HEK293 (cell line): ENCODE data around the gene RPL36AL.
A peak's percentile ranks its signal among the peaks of the same experiment; 100 is the strongest.

Experiments
- BCL11B ChIP-seq: fragments of 450-650 bp; formaldehyde crosslinking; IDR thresholded peaks from 2 replicates; pipeline ENCODE4 v1.5.1; 2016; ENCODE audit warnings: low read depth, missing biosample characterization, missing genetic modification characterization
- EGR2 ChIP-seq: fragments of 450-650 bp; formaldehyde crosslinking; IDR thresholded peaks from 2 replicates; pipeline ENCODE4 v1.5.1; 2016; ENCODE audit warnings: low read depth, missing biosample characterization, missing genetic modification characterization
- GLIS1 ChIP-seq: fragments of 450-650 bp; formaldehyde crosslinking; IDR thresholded peaks from 2 replicates; pipeline ENCODE4 v1.5.1; 2016; ENCODE audit warnings: missing biosample characterization, missing genetic modification characterization
- HOXA7 ChIP-seq: sonication (generic); formaldehyde crosslinking; IDR thresholded peaks from 2 replicates; pipeline ENCODE4 v1.8.1; 2022; ENCODE audit warnings: missing genetic modification reagents, borderline replicate concordance
- MYNN ChIP-seq: fragments of 450-650 bp; formaldehyde crosslinking; IDR thresholded peaks from 2 replicates; pipeline ENCODE4 v1.5.1; 2016; ENCODE audit warnings: missing biosample characterization, missing genetic modification characterization, borderline replicate concordance
- SCRT2 ChIP-seq: fragments of 450-650 bp; formaldehyde crosslinking; IDR thresholded peaks from 2 replicates; pipeline ENCODE4 v1.5.1; 2016; ENCODE audit warnings: missing biosample characterization, missing genetic modification characterization
- TRIM28 ChIP-seq: IDR thresholded peaks from 2 replicates; pipeline ENCODE4 v1.6.1; 2011; ENCODE audit warnings: low read length, control low read depth, borderline replicate concordance
- ZBTB20 ChIP-seq: fragments of 450-650 bp; formaldehyde crosslinking; IDR thresholded peaks from 2 replicates; pipeline ENCODE4 v1.5.1; 2016; ENCODE audit warnings: missing biosample characterization, missing genetic modification characterization
- ZFP3 ChIP-seq: fragments of 450-650 bp; formaldehyde crosslinking; IDR thresholded peaks from 2 replicates; pipeline ENCODE4 v1.5.1; 2016; ENCODE audit warnings: low read depth, missing biosample characterization, missing genetic modification characterization
- ZFP69B ChIP-seq: fragments of 450-650 bp; formaldehyde crosslinking; IDR thresholded peaks from 2 replicates; pipeline ENCODE4 v1.5.1; 2016; ENCODE audit warnings: missing biosample characterization, missing genetic modification characterization
- ZNF112 ChIP-seq: fragments of 450-650 bp; formaldehyde crosslinking; IDR thresholded peaks from 2 replicates; pipeline ENCODE4 v1.5.0; 2017; ENCODE audit warnings: missing biosample characterization, missing genetic modification characterization
- ZNF169 ChIP-seq: fragments of 450-650 bp; formaldehyde crosslinking; IDR thresholded peaks from 2 replicates; pipeline ENCODE4 v1.5.1; 2016; ENCODE audit warnings: missing biosample characterization, missing genetic modification characterization
- ZNF214 ChIP-seq: fragments of 450-650 bp; formaldehyde crosslinking; IDR thresholded peaks from 2 replicates; pipeline ENCODE4 v1.5.1; 2017; ENCODE audit warnings: missing biosample characterization, mild to moderate bottlenecking, missing genetic modification characterization, borderline replicate concordance
- ZNF24 ChIP-seq: fragments of 450-650 bp; formaldehyde crosslinking; IDR thresholded peaks from 2 replicates; pipeline ENCODE4 v1.5.1; 2016; ENCODE audit warnings: missing biosample characterization, missing genetic modification characterization
- ZNF248 ChIP-seq: fragments of 450-650 bp; formaldehyde crosslinking; IDR thresholded peaks from 2 replicates; pipeline ENCODE4 v1.5.1; 2017; ENCODE audit warnings: missing biosample characterization, missing genetic modification characterization
- ZNF324 ChIP-seq: fragments of 450-650 bp; formaldehyde crosslinking; IDR thresholded peaks from 2 replicates; pipeline ENCODE4 v1.5.1; 2016; ENCODE audit warnings: missing biosample characterization, missing genetic modification characterization
- ZNF354C ChIP-seq: fragments of 450-650 bp; formaldehyde crosslinking; IDR thresholded peaks from 2 replicates; pipeline ENCODE4 v1.5.1; 2016; ENCODE audit warnings: missing biosample characterization, missing genetic modification characterization, low read depth, borderline replicate concordance
- ZNF529 ChIP-seq: fragments of 450-650 bp; formaldehyde crosslinking; IDR thresholded peaks from 2 replicates; pipeline ENCODE4 v1.5.1; 2017; ENCODE audit warnings: missing genetic modification characterization, missing biosample characterization; ENCODE audit not compliant: insufficient replicate concordance
- ZNF596 ChIP-seq: fragments of 450-650 bp; IDR thresholded peaks from 2 replicates; pipeline ENCODE4 v1.5.0; 2018; ENCODE audit warnings: missing biosample characterization, mild to moderate bottlenecking, missing genetic modification characterization, moderate library complexity
- ZNF621 ChIP-seq: fragments of 450-650 bp; formaldehyde crosslinking; IDR thresholded peaks from 2 replicates; pipeline ENCODE4 v1.5.1; 2017; ENCODE audit warnings: missing biosample characterization, missing genetic modification characterization
- ZNF664 ChIP-seq: fragments of 450-650 bp; formaldehyde crosslinking; IDR thresholded peaks from 2 replicates; pipeline ENCODE4 v1.5.1; 2016; ENCODE audit warnings: missing biosample characterization, missing genetic modification characterization
- ZNF677 ChIP-seq: fragments of 450-650 bp; IDR thresholded peaks from 2 replicates; pipeline ENCODE4 v1.5.0; 2018; ENCODE audit warnings: missing biosample characterization, mild to moderate bottlenecking, missing genetic modification characterization, moderate library complexity
- ZNF785 ChIP-seq: fragments of 450-650 bp; formaldehyde crosslinking; IDR thresholded peaks from 2 replicates; pipeline ENCODE4 v1.5.1; 2016; ENCODE audit warnings: missing biosample characterization, missing genetic modification characterization
- ZNF837 ChIP-seq: fragments of 450-650 bp; formaldehyde crosslinking; IDR thresholded peaks from 2 replicates; pipeline ENCODE4 v1.5.1; 2016; ENCODE audit warnings: missing biosample characterization, missing genetic modification characterization
- TF ChIP-seq, protein P1 (sequence below): fragments of 450-650 bp; formaldehyde crosslinking; IDR thresholded peaks from 2 replicates; pipeline ENCODE4 v1.5.1; 2017; ENCODE audit warnings: missing biosample characterization, missing genetic modification characterization
- TF ChIP-seq, protein P2 (sequence below): fragments of 450-650 bp; formaldehyde crosslinking; IDR thresholded peaks from 2 replicates; pipeline ENCODE4 v1.5.1; 2016; ENCODE audit warnings: missing biosample characterization, missing genetic modification characterization
- TF ChIP-seq, protein P3 (sequence below): fragments of 450-650 bp; formaldehyde crosslinking; IDR thresholded peaks from 2 replicates; pipeline ENCODE4 v1.5.1; 2016; ENCODE audit warnings: missing biosample characterization, missing genetic modification characterization
- TF ChIP-seq, protein P4 (sequence below): fragments of 450-650 bp; formaldehyde crosslinking; IDR thresholded peaks from 2 replicates; pipeline ENCODE4 v1.5.1; 2016; ENCODE audit warnings: missing biosample characterization, missing genetic modification characterization, low read depth
- TF ChIP-seq, protein P5 (sequence below): fragments of 450-650 bp; IDR thresholded peaks from 2 replicates; pipeline ENCODE4 v1.5.1; 2018; ENCODE audit warnings: missing biosample characterization, missing genetic modification characterization
- TF ChIP-seq, protein P6 (sequence below): fragments of 450-650 bp; formaldehyde crosslinking; IDR thresholded peaks from 2 replicates; pipeline ENCODE4 v1.5.1; 2016; ENCODE audit warnings: missing biosample characterization, missing genetic modification characterization

Gene RPL36AL

DNA sequence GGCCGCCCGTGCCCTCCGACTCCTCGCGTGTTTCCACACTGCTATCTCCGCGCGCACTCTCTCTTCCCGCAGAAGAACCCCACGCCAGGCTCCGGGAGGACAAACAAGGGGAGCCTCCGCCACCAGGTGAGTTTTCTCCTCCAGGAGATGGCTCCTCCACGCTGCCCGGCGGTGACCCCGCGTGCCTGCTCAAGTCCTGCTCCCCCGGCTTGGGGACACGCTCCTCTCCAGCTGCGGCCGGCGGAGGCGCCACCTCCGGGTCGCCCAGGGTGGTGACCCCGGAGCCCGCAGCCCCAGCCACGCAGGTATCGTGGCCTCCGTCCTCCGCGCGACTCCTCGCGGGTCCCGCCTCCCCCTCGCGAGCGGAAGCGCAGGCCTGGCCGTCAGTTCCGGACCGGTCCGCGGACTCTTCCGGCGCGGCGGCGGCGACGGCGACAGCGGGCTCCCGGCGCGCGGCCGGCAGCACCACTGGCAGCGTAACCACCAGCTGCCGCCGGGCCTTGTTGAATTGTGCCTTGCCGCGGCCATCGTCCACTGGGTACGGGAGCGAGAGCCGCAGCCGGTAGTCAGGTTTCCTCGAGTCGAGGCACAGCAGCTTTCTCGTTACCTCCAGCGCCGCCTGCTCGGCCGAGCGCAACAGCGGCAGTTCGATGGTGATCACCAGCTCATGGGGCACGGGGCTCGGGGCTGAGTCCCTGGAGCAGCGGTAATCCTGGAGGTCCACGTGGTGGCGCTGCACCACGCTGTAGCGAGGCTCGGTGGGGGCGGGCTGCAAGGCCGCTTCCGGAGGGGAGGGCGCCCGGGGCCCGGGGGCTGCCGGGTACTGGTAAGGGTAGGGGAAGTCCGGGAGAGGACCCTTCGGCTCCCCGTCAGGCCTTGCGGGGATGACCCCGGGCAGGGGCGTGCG lies 13.5 kb upstream of the RPL36AL start (continued):
- no peak for TF ChIP-seq ZNF529 (tag by site-specific recombination)
- TF ChIP-seq EGR2 (tag by site-specific recombination), result no peak; the same call in none of the 2 replicates
- TF ChIP-seq ZNF785, result no peak
- TF ChIP-seq BCL11B (tag by site-specific recombination), result 0 out of 2 replicates have a peak, but pooled peaks have one; percentile 37
- TF ChIP-seq ZNF354C (tag by site-specific recombination), result no peak
- no peak for TF ChIP-seq TRIM28
- TF ChIP-seq, protein P1, sequence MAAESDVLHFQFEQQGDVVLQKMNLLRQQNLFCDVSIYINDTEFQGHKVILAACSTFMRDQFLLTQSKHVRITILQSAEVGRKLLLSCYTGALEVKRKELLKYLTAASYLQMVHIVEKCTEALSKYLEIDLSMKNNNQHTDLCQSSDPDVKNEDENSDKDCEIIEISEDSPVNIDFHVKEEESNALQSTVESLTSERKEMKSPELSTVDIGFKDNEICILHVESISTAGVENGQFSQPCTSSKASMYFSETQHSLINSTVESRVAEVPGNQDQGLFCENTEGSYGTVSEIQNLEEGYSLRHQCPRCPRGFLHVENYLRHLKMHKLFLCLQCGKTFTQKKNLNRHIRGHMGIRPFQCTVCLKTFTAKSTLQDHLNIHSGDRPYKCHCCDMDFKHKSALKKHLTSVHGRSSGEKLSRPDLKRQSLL (tag by site-specific recombination), result no peak
- no peak for TF ChIP-seq ZNF677 (tag by site-specific recombination)
- TF ChIP-seq, protein P2, sequence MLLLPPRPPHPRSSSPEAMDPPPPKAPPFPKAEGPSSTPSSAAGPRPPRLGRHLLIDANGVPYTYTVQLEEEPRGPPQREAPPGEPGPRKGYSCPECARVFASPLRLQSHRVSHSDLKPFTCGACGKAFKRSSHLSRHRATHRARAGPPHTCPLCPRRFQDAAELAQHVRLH (tag by site-specific recombination), result peak; percentile 75
- TF ChIP-seq ZNF169 (tag by site-specific recombination), result no peak
- no peak for TF ChIP-seq HOXA7
- TF ChIP-seq GLIS1 (tag by site-specific recombination), result peak; percentile 41
- TF ChIP-seq ZNF214 (tag by site-specific recombination), result no peak
- TF ChIP-seq MYNN (tag by site-specific recombination), result no peak
- TF ChIP-seq ZNF664 (tag by site-specific recombination), result no peak
- TF ChIP-seq, protein P3, sequence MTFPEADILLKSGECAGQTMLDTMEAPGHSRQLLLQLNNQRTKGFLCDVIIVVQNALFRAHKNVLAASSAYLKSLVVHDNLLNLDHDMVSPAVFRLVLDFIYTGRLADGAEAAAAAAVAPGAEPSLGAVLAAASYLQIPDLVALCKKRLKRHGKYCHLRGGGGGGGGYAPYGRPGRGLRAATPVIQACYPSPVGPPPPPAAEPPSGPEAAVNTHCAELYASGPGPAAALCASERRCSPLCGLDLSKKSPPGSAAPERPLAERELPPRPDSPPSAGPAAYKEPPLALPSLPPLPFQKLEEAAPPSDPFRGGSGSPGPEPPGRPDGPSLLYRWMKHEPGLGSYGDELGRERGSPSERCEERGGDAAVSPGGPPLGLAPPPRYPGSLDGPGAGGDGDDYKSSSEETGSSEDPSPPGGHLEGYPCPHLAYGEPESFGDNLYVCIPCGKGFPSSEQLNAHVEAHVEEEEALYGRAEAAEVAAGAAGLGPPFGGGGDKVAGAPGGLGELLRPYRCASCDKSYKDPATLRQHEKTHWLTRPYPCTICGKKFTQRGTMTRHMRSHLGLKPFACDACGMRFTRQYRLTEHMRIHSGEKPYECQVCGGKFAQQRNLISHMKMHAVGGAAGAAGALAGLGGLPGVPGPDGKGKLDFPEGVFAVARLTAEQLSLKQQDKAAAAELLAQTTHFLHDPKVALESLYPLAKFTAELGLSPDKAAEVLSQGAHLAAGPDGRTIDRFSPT (tag by site-specific recombination), result peak; percentile 95
- no peak for TF ChIP-seq ZFP3 (tag by site-specific recombination)
- no peak for TF ChIP-seq ZNF112 (tag by site-specific recombination)
- TF ChIP-seq, protein P4, sequence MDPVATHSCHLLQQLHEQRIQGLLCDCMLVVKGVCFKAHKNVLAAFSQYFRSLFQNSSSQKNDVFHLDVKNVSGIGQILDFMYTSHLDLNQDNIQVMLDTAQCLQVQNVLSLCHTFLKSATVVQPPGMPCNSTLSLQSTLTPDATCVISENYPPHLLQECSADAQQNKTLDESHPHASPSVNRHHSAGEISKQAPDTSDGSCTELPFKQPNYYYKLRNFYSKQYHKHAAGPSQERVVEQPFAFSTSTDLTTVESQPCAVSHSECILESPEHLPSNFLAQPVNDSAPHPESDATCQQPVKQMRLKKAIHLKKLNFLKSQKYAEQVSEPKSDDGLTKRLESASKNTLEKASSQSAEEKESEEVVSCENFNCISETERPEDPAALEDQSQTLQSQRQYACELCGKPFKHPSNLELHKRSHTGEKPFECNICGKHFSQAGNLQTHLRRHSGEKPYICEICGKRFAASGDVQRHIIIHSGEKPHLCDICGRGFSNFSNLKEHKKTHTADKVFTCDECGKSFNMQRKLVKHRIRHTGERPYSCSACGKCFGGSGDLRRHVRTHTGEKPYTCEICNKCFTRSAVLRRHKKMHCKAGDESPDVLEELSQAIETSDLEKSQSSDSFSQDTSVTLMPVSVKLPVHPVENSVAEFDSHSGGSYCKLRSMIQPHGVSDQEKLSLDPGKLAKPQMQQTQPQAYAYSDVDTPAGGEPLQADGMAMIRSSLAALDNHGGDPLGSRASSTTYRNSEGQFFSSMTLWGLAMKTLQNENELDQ (tag by site-specific recombination), result no peak
- TF ChIP-seq, protein P5, sequence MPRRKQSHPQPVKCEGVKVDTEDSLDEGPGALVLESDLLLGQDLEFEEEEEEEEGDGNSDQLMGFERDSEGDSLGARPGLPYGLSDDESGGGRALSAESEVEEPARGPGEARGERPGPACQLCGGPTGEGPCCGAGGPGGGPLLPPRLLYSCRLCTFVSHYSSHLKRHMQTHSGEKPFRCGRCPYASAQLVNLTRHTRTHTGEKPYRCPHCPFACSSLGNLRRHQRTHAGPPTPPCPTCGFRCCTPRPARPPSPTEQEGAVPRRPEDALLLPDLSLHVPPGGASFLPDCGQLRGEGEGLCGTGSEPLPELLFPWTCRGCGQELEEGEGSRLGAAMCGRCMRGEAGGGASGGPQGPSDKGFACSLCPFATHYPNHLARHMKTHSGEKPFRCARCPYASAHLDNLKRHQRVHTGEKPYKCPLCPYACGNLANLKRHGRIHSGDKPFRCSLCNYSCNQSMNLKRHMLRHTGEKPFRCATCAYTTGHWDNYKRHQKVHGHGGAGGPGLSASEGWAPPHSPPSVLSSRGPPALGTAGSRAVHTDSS (tag by site-specific recombination), result no peak
- peak; percentile 69; the same call in 1 of the 2 replicates for TF ChIP-seq ZNF324 (tag by site-specific recombination)
- TF ChIP-seq SCRT2 (tag by site-specific recombination), result peak; percentile 94
- no peak; the same call in 1 of the 2 replicates for TF ChIP-seq ZFP69B (tag by site-specific recombination)
- peak; percentile 68; the same call in 1 of the 2 replicates for TF ChIP-seq ZNF24 (tag by site-specific recombination)
- TF ChIP-seq ZBTB20 (tag by site-specific recombination), result peak; percentile 87
- peak; percentile 4; the same call in 1 of the 2 replicates for TF ChIP-seq ZNF596 (tag by site-specific recombination)
- no peak for TF ChIP-seq ZNF837 (tag by site-specific recombination)
- TF ChIP-seq, protein P6, sequence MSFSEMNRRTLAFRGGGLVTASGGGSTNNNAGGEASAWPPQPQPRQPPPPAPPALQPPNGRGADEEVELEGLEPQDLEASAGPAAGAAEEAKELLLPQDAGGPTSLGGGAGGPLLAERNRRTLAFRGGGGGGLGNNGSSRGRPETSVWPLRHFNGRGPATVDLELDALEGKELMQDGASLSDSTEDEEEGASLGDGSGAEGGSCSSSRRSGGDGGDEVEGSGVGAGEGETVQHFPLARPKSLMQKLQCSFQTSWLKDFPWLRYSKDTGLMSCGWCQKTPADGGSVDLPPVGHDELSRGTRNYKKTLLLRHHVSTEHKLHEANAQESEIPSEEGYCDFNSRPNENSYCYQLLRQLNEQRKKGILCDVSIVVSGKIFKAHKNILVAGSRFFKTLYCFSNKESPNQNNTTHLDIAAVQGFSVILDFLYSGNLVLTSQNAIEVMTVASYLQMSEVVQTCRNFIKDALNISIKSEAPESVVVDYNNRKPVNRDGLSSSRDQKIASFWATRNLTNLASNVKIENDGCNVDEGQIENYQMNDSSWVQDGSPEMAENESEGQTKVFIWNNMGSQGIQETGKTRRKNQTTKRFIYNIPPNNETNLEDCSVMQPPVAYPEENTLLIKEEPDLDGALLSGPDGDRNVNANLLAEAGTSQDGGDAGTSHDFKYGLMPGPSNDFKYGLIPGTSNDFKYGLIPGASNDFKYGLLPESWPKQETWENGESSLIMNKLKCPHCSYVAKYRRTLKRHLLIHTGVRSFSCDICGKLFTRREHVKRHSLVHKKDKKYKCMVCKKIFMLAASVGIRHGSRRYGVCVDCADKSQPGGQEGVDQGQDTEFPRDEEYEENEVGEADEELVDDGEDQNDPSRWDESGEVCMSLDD (tag by site-specific recombination), result peak; percentile 38; the same call in 1 of the 2 replicates
- no peak for TF ChIP-seq ZNF621 (tag by site-specific recombination)
- no peak for TF ChIP-seq ZNF248 (tag by site-specific recombination)
